ENCODE data around the gene GLIS1. TPM values are rescaled to one million over a fixed set of nuclear protein-coding genes. Genes with fewer than 3 reads are reported as not detected.

GLIS1 gene
- total RNA-seq, 2 donors from 2014 or later: not detected

DNA sequence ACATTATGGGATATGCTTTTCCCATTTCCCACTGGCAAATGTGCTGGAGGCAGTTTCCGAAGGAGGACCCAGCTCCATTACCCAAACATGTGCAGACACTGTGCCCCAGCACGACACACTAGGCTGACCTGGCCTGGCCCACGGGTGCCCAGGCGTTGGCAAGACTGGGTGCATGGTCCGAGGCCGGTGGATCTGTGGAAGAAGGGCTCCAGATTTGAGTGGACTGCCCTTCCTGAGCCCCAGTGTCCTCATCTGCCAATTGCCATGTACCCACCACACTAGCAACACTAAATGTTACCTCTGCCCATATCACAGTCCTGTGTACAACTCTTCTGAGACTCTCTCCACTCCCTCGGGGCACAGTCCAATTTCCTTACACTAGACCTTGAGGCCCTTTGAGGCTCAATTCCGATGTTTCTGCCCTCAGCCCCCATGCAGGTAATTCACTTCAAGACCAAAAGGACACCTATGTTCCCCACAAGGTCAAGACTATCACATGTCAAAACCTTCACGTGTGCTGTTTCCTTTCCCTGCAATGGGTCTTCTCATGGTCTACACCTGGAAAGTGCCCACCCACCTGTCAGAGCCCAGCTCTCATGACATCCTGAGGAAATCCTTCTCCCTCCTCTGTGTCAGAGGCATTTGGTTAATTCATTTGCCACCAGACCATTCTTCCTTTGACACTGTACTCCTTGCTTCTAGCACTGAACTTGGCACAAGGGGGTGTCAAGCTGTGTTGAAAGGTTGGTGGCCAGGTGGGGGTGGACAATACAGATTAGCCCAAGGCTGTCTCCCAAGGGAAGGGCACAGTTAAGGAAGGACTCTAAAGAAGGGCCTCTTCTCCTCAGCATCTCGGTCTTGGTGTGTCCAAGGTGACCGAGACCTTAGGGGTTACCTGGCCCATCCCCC, 154.8 kb downstream of the GLIS1 start:
- ATAC-seq (replicated peaks in 1 of 2) (no peak), DNase-seq (no peak)
- H3K4me1 Mint-ChIP-seq (ENCODE audit: low read depth): peaks cover 14% of the 10 kb centered on the region
- H3K4me3 Mint-ChIP-seq: no peak overlapping the region
- no peaks in the 10 kb centered on the region for H3K36me3 Mint-ChIP-seq (ENCODE audit: insufficient read depth in 2 of 2)
- no peaks in the 10 kb centered on the region for H3K9me3 Mint-ChIP-seq
- H3K27ac Mint-ChIP-seq: no peak overlapping the region
- no peaks in the 10 kb centered on the region for H3K27me3 Mint-ChIP-seq (ENCODE audit: low read depth)

DNA sequence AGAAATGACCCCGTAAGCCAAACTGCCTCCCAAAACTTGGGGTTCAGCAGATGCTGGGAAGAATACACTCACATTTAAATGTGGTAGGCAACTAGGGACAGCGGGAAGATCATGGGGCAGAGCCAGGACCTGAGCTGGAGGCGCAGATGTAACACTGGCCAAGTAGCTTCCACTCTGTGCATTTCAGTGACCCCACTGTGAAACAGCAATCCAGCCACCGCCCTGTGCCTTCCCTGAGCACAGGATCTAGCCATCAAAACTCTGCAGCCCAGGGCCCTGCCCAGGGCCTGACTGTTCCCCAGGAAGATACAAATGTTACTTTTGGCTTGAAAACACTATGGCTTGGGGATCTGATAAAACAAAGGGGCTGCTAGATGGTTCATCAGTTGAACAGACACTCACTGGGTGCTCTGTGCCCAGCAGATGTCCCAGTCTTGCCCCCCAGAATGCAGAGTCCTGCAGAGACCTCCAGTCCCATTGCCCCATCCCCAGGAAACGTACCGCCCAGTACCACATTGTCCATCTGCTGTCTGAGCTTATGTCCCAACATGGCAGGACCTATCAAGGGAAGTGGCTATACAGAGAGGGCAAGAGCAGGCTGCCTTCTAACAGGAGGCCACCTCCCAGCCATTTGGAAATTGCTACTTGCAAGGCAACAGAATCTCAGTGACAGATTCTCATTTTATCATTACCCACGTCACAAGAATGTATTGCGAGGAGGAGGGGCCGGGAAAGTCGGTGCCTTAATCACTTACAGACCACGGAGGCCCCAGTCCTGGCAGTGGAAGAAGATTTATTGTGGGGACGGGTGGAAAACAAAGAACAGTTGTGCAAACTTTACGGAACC, 155.7 kb downstream of the GLIS1 start:
- H3K9me3 Mint-ChIP-seq: no peaks in the 10 kb centered on the region
- H3K4me1 Mint-ChIP-seq (ENCODE audit: low read depth): peaks cover 14% of the 10 kb centered on the region

DNA sequence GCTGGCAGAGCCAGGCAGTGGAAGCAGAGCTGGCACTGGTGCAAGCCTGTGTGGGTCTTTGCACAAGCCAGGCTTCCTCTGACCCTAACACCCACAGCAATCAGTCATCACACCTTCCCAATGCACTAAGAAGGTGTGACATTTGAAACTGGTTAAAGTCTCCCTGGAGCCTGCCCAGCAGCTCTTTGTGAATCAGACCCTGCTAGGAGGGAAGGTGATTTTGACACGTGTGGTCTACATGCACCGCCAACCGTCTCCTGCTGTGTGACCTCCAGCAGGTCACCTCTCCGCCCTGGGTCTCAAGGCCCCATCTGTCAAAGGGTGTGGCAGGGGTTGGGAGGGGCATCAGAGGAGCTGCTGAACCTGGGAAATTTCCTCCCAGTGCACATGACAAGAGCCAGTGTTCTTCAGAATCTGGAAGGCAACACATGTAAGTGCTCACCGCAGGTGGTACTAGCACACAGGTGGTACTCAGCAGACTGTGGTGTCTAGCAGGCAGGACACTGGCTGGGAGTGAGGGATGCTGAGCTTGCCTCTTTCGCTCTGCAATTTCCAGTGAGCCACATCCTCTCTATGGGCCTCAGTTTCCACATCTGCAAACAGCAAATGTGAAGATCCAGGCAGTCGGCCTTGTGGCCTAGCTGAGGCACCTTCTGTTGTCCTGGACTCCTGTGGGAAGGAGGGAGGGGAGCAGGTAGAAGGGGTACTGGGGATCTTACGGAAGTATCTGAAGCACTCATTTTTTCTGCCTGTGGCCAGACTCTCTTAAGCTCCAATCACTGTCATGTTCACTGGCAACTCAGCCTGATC, 156.5 kb downstream of the GLIS1 start:
- DNase-seq (no peak), ATAC-seq (replicated peaks in 1 of 2) (peak; percentile 25 to 54)
- Mint-ChIP-seq H3K9me3 (no peaks in the 10 kb centered on the region), H3K4me3 (no peak overlapping the region), H3K36me3 (ENCODE audit: insufficient read depth in 2 of 2) (no peaks in the 10 kb centered on the region), H3K4me1 (ENCODE audit: low read depth) (peaks cover 14% of the 10 kb centered on the region), H3K27me3 (ENCODE audit: low read depth) (no peaks in the 10 kb centered on the region), H3K27ac (no peak overlapping the region)

More for the DNA sequence above, 155.7 kb downstream of the GLIS1 start:
- Mint-ChIP-seq H3K27ac (no peak overlapping the region), H3K27me3 (ENCODE audit: low read depth) (no peaks in the 10 kb centered on the region), H3K36me3 (ENCODE audit: insufficient read depth in 2 of 2) (no peaks in the 10 kb centered on the region), H3K4me3 (no peak overlapping the region)
- DNase-seq (no peak), ATAC-seq (replicated peaks in 1 of 2) (no peak)

DNA sequence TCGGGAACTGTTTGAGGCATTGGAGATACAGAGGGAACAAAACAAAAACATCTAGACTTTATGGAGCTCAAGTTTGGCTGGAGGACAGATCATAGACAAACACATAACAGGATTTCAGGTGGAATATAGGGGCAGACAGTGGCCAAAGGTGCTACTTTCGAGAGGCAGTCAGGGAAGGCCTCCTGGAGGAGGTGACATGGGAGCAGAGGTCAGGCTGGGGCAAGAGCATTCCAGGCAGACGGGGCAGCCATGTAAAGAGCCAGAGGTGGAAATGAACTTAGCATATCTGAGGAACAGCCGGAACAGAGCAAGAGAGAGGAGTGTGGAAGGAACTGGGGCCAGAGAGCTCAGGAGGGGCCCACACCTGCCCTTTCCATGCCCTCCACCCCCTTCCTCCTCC, 157.5 kb downstream of the GLIS1 start:
- Mint-ChIP-seq H3K36me3 (ENCODE audit: insufficient read depth in 2 of 2) (no peaks in the 10 kb centered on the region), H3K4me1 (ENCODE audit: low read depth) (peaks cover 14% of the 10 kb centered on the region), H3K9me3 (no peaks in the 10 kb centered on the region), H3K27me3 (ENCODE audit: low read depth) (no peaks in the 10 kb centered on the region), H3K27ac (no peak overlapping the region), H3K4me3 (no peak overlapping the region)
- DNase-seq (no peak), ATAC-seq (replicated peaks in 1 of 2) (no peak)

DNA sequence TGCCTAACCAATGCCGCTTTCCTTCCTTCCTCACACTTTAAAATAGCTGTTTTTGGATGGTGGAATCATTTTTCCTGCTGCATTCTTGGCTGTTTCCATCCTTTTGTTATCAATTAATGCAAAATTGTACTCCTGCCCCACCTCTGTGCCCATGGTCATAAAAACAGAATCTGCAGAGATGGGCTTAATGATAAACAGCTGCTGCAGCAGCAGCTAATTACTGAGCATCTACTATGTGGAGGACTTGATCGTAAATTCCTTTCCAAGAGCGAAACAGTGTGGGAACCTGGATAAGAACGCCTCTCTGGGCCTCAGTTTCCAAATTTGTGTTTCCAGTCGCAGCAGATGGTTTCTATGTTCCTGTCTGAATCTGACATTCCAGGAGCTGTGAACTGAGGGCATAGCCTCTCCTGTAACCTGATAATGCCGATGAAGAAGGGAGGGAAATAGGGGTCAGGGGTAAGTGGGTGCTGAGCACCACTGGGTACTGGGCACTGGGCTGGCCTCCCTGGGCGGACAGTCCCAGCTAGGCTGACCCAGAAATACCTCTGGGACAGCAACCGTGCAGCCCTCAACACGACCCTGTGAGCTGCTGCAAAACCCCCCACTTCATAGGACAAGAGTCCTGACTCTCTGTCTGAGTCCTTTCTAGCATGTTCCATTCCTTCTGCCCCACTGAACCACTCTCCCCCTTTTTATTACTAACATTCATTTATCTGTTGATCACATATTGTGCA, 158.1 kb downstream of the GLIS1 start:
- no peak for ATAC-seq (replicated peaks in 1 of 2)
- no peak overlapping the region for H3K4me3 Mint-ChIP-seq
- H3K27ac Mint-ChIP-seq: no peak overlapping the region
- no peak for DNase-seq
- H3K36me3 Mint-ChIP-seq (ENCODE audit: insufficient read depth in 2 of 2): no peaks in the 10 kb centered on the region
- H3K27me3 Mint-ChIP-seq (ENCODE audit: low read depth): no peaks in the 10 kb centered on the region
- no peaks in the 10 kb centered on the region for H3K9me3 Mint-ChIP-seq
- H3K4me1 Mint-ChIP-seq (ENCODE audit: low read depth): peaks cover 14% of the 10 kb centered on the region

DNA sequence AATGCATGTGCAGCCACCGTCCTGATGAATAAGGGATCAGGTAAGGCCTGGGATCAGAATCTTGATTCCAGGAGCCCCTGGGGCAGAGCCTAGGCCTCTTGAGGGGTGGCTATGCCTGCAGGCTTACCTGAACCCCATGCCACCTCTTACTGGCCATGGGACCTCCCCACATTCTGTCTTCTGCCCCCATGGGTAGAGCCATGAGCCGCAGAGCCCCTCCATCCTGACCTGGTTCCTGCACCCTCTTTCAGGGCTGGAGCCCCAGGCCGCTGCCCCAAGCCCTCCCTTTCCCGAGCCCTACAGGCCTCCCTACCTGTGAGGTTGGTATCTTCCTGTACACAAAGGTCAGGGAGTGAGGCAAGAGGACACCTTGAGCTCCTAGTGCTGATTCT, 159.0 kb downstream of the GLIS1 start:
- Mint-ChIP-seq H3K9me3 (no peaks in the 10 kb centered on the region), H3K36me3 (ENCODE audit: insufficient read depth in 2 of 2) (no peaks in the 10 kb centered on the region), H3K27ac (no peak overlapping the region), H3K27me3 (ENCODE audit: low read depth) (no peaks in the 10 kb centered on the region), H3K4me3 (no peak overlapping the region), H3K4me1 (ENCODE audit: low read depth) (peaks cover 8% of the 10 kb centered on the region)
- ATAC-seq (replicated peaks in 1 of 2) (no peak), DNase-seq (no peak)

DNA sequence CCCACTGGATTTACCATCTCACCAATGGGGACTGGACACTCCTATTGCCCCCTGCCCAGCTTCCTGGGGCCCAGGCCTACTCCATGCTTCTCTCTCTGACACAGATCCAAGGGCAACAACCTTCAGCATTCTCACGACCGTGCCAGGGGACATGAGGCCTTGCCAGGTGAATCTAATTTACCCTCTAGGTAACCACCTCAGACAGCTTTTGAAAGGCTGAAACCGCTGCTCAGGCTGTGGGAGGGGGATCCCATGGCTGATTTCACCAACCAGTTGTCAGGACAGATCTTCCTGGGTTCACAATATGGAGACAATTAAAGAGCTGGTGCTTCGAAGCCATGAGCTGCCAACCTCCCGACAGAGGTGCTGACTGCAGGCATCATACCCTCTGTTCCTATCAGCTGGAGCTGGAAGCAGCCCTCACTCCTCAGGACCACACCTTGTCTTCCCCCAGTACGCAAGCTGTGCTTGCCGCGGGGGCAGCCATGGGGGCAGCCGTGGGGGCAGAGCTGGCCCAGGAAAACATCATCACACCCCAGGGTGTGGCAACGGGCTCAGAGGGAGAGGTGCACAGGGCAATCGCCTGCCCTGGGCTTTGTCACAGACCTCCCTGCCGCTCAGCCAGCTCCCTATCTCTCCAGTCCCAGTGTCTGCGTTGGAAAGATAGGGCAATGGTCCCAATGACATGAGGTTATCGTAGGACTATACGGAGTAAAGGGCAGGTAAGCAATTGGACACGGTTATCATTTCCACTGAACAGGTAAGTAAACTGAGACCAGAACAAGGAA, 159.5 kb downstream of the GLIS1 start:
- ATAC-seq (replicated peaks in 1 of 2): no peak
- Mint-ChIP-seq H3K4me1 (ENCODE audit: low read depth) (peaks cover 2% of the 10 kb centered on the region), H3K27ac (no peak overlapping the region), H3K36me3 (ENCODE audit: insufficient read depth in 2 of 2) (no peaks in the 10 kb centered on the region), H3K9me3 (no peaks in the 10 kb centered on the region), H3K27me3 (ENCODE audit: low read depth) (no peaks in the 10 kb centered on the region), H3K4me3 (no peak overlapping the region)
- no peak for DNase-seq

DNA sequence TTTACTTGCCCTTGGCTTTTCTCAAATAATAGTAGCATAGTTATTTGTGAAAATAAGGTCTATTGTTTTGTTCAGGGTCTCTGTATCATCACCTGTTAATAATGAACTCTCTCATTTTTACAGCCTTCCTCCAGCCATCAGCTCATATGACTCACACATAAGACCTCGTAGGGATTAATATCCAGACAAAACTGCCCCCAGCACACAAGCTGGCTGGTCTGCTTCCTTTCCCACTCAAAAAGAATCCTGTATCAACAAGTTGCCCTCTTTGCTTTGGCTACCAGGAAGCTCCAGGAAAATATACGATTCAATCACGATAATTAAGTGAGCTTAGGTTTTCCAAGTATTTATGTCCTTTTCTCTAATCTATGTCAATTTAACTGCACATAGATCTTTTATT, 160.6 kb downstream of the GLIS1 start:
- ATAC-seq (replicated peaks in 1 of 2): no peak
- no peak for DNase-seq
- H3K4me1 Mint-ChIP-seq (ENCODE audit: low read depth): no peaks in the 10 kb centered on the region
- no peak overlapping the region for H3K4me3 Mint-ChIP-seq
- H3K27me3 Mint-ChIP-seq (ENCODE audit: low read depth): no peaks in the 10 kb centered on the region
- no peaks in the 10 kb centered on the region for H3K36me3 Mint-ChIP-seq (ENCODE audit: insufficient read depth in 2 of 2)
- no peaks in the 10 kb centered on the region for H3K9me3 Mint-ChIP-seq
- no peak overlapping the region for H3K27ac Mint-ChIP-seq

DNA sequence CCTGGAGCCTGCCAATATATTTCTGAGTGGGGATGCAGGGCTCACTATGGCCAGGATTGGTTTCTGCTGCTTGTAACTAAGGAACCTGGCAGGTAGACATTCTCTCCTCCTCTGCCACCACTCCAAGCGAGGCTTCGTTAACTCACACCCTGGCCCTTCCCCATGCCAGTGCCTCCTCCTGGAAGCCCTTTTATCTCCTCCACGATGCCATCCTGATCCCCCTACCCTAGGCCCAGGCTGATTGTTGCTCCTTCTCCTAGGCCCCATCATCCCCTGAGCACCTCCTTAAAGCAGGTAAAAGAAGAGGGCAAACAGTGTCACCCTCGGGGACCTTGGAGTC, 161.2 kb downstream of the GLIS1 start:
- Mint-ChIP-seq H3K4me3 (no peak overlapping the region), H3K4me1 (ENCODE audit: low read depth) (no peaks in the 10 kb centered on the region), H3K27me3 (ENCODE audit: low read depth) (no peaks in the 10 kb centered on the region), H3K36me3 (ENCODE audit: insufficient read depth in 2 of 2) (no peaks in the 10 kb centered on the region), H3K9me3 (no peaks in the 10 kb centered on the region), H3K27ac (no peak overlapping the region)
- ATAC-seq (replicated peaks in 1 of 2): no peak
- no peak for DNase-seq

DNA sequence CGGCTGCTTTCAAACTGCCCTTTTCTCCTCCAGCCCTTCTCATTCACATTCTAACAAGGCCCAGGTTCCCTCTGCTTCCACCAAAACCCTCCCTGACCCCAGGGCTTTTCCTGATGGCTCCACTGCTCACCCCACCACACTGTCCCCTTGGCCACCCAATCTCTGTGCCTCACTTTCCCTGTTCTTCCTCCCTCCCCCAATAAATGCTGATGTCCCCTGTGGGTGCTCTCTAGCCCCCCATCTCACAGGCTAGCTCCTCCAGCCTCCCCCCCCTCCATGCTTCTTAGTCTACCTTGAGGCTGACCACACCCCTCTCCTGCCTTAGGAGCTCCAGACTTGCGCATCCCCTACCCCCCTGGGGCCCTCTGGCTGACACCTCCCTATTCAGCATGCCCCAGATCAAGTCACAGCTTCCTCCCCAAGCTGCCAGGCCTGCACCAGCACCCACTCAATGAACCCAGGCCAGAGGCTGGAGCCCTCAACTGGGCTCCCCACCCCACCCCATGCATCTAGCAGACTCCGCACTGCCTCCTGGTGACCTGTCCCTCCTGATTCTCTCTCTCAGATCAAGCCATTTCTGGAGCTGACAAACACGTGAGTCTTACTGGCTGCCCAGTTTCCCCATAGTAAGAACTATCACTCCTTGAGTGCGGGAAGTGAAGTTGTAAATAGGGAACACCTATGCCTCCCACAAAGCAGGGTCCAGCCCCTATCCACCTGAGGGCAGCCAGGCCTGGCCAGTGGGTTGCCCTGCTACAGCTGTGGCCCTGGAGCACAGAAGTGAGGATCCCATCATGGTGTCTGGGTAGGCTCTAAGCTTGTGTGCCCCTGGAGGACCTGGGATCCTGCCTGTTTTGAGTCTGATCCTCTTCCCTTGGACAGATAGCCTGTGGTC, 161.9 kb downstream of the GLIS1 start:
- Mint-ChIP-seq H3K36me3 (ENCODE audit: insufficient read depth in 2 of 2) (no peaks in the 10 kb centered on the region), H3K9me3 (no peaks in the 10 kb centered on the region), H3K27ac (no peak overlapping the region), H3K4me3 (no peak overlapping the region), H3K4me1 (ENCODE audit: low read depth) (no peaks in the 10 kb centered on the region), H3K27me3 (ENCODE audit: low read depth) (no peaks in the 10 kb centered on the region)
- no peak for DNase-seq
- ATAC-seq (replicated peaks in 1 of 2): no peak

DNA sequence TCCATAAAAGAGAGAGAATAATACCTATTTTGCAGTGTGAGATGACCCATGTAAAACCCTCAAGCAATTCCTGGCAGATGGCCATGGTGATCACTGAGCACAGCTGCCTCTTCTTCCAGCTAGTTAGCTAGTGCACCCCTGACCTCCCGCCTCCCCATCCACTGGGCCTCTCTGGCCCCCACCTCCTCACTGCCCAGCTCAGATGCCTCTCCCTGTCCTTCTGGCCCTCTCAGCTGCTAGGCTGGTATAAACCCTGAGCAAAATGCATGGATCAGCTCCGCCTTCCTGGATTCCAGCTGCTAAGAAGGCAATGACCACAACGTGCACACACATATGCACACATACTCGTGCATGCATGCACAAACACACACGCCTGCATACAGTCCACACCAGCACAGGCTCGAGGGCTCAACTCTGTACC, 162.6 kb downstream of the GLIS1 start:
- Mint-ChIP-seq H3K36me3 (ENCODE audit: insufficient read depth in 2 of 2) (no peaks in the 10 kb centered on the region), H3K27ac (no peak overlapping the region), H3K9me3 (no peaks in the 10 kb centered on the region), H3K27me3 (ENCODE audit: low read depth) (no peaks in the 10 kb centered on the region), H3K4me1 (ENCODE audit: low read depth) (no peaks in the 10 kb centered on the region), H3K4me3 (no peak overlapping the region)
- no peak for DNase-seq
- no peak for ATAC-seq (replicated peaks in 1 of 2)
